MCF 10A (cell line): Measurements from ENCODE around the gene IL1RN. TPM values are rescaled to one million over a fixed set of nuclear protein-coding genes. Genes with fewer than 3 reads are reported as not detected.

Experiments used
- BruUV-seq: library from RNA; stranded (reverse); fragments of 400-500 nt; replicated peaks from 2 replicates; lab custom pipeline; 2021; lab: Mats Ljungman, UMichigan
- CTCF ChIA-PET: fragments of 300-600 bp; sonication (Branson Sonifier 250); formaldehyde crosslinking; extraction: SDS; loops from one replicate; lab custom pipeline; 2021; ENCODE audit warnings: antibody characterized with exemption, inconsistent platforms; lab: Yijun Ruan, JAX
- POLR2A ChIA-PET: fragments of 300-600, 350-650 bp; sonication (Branson Sonifier 250); formaldehyde crosslinking; extraction: SDS; loops from one replicate; lab custom pipeline; 2020; ENCODE audit warnings: antibody characterized with exemption, inconsistent platforms; lab: Yijun Ruan, JAX
- DNase-seq: peaks from one replicate; pipeline ENCODE4 v3.0.0-alpha.2; 2018; ENCODE audit not compliant: unreplicated experiment
- H3K27ac Mint-ChIP-seq: one replicate; pipeline ENCODE4 v1.8.0; 2022; ENCODE audit warnings: mild to moderate bottlenecking, low read depth, mixed read lengths; ENCODE audit not compliant: unreplicated experiment
- H3K27me3 Mint-ChIP-seq: one replicate; pipeline ENCODE4 v1.8.0; 2022; ENCODE audit warnings: mixed read lengths; ENCODE audit not compliant: insufficient read depth, unreplicated experiment
- H3K36me3 Mint-ChIP-seq: one replicate; pipeline ENCODE4 v1.8.0; 2022; ENCODE audit warnings: mild to moderate bottlenecking, moderate library complexity, mixed read lengths; ENCODE audit not compliant: insufficient read depth, unreplicated experiment
- H3K4me1 Mint-ChIP-seq: one replicate; pipeline ENCODE4 v1.8.0; 2022; ENCODE audit warnings: mixed read lengths; ENCODE audit not compliant: insufficient read depth, unreplicated experiment
- H3K4me3 Mint-ChIP-seq: one replicate; pipeline ENCODE4 v1.8.0; 2022; ENCODE audit warnings: mild to moderate bottlenecking, moderate library complexity, mixed read lengths; ENCODE audit not compliant: unreplicated experiment
- H3K9me3 Mint-ChIP-seq: one replicate; pipeline ENCODE4 v1.8.0; 2022; ENCODE audit warnings: mixed read lengths; ENCODE audit not compliant: unreplicated experiment
- intact Hi-C: fragments of 100-400 bp; cut with micrococcal nuclease; formaldehyde crosslinking; loops from 2 replicates; pipeline ENCODE4 v1.14.1; 2022
- total RNA-seq: library from RNA; stranded (reverse); gene quantifications from 2 replicates; pipeline ENCODE4 v1.2.3, GENCODE V29; 2022
- TF ChIP-seq, protein P1 (sequence below): fragments of 200-600 bp; IDR thresholded peaks from one replicate; pipeline ENCODE4 v1.8.0; 2022; ENCODE audit warnings: antibody characterized with exemption, mild to moderate bottlenecking; ENCODE audit not compliant: unreplicated experiment

IL1RN gene
- total RNA-seq, 1 experiment from 2014 or later = not detected

DNA sequence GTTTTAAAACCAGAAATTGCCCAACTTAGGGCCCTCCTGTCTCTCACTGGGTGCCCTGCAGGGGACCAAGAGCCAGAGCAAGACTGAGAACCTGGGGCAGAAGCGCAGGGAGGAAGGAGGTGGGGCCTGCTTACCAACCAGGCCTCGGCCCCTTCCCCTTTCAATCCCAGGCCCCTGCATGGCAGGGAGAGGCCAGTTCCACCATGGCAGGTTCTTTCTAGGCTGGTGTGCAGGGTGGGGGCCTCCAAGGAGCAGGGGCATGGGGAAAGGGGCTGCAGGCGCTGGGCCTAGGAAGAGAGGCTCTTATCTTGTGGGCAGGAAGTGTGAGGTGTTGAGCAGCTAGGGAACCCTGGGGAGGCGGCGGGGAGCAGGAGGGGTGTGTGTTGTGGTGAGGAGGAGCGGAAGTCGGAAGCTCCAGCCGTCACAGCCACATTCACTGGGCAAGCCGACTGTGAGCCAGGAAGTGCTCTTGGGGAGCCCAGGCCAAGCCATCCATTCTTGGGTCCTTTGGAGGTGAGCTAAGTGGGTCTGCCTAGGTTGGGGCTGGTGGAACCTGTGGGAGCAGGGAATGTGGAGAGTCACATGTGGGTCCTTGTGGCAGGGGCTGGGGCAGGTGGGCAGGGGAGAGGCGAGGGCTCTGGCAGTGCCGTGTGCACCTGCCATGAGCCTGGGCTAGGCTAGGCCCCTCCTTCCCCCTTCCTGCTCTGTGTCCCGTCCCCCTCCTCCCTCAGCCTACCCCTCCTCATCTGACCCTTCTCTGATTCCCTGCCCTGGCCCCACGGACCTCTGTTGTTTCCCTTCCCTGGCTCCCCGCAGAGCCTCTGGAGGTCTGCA lies 46.4 kb downstream of the IL1RN start, which contains the start of gene PSD4:
Gene PSD4 (plus strand): TSS at position 430 of the 834 bp plus-strand sequence. CDS start 8,486 bp downstream, outside the sequence.
- no peaks in the 10 kb centered on the region for H3K27me3 Mint-ChIP-seq
- no peak within 1 kb of the TSS for H3K27ac Mint-ChIP-seq
- no peak within 1 kb of the TSS for H3K4me3 Mint-ChIP-seq
- intact Hi-C loops = no loop called here
- ChIA-PET CTCF (interaction anchor here (0.8 to 1.3 kb wide), 3 partner anchors 9 to 25 kb away, joined by 4 to 5 read pairs (median 4); no protein-coding TSS in a partner anchor), POLR2A (no interaction called here)
- peaks cover 5% of the 10 kb centered on the region for H3K4me1 Mint-ChIP-seq
- DNase-seq = no peak
- no TSS peak for BruUV-seq
- TF ChIP-seq, protein P1, sequence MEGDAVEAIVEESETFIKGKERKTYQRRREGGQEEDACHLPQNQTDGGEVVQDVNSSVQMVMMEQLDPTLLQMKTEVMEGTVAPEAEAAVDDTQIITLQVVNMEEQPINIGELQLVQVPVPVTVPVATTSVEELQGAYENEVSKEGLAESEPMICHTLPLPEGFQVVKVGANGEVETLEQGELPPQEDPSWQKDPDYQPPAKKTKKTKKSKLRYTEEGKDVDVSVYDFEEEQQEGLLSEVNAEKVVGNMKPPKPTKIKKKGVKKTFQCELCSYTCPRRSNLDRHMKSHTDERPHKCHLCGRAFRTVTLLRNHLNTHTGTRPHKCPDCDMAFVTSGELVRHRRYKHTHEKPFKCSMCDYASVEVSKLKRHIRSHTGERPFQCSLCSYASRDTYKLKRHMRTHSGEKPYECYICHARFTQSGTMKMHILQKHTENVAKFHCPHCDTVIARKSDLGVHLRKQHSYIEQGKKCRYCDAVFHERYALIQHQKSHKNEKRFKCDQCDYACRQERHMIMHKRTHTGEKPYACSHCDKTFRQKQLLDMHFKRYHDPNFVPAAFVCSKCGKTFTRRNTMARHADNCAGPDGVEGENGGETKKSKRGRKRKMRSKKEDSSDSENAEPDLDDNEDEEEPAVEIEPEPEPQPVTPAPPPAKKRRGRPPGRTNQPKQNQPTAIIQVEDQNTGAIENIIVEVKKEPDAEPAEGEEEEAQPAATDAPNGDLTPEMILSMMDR = no peak
- peaks cover 4% of the 10 kb centered on the region for H3K36me3 Mint-ChIP-seq
- peaks cover 6% of the 10 kb centered on the region for H3K9me3 Mint-ChIP-seq

DNA sequence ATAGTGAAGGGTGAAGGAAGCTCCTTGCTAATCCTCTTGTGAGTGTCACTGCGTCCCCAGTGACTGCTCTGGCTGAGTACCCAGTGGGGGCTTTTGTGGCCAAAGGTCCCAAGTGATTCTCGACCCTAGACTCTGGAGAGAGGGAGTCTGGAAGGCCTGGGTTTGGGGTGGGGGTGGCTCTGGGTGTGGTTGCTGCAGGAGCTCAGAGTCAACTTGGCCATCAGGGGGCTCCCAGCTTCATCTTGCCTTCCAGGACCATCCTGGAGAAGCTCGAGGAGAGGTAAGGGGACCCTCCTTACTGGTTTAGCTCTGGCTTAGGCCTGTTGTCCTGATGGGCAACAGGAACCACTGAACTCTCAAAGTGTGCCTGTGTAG lies 47.0 kb downstream of the IL1RN start:
- POLR2A ChIA-PET = no interaction called here
- TF ChIP-seq, protein P1 = no peak
- H3K4me3 Mint-ChIP-seq = no peak overlapping the region
- CTCF ChIA-PET = interaction anchor here (0.5 to 2.1 kb wide), 8 partner anchors 7 to 214 kb away, joined by 3 to 9 read pairs (median 4); no protein-coding TSS in a partner anchor
- no peaks in the 10 kb centered on the region for H3K27me3 Mint-ChIP-seq
- no peak overlapping the region for H3K27ac Mint-ChIP-seq
- H3K9me3 Mint-ChIP-seq = peaks cover 6% of the 10 kb centered on the region
- intact Hi-C loops = no loop called here
- DNase-seq = no peak
- peaks cover 4% of the 10 kb centered on the region for H3K36me3 Mint-ChIP-seq
- peaks cover 5% of the 10 kb centered on the region for H3K4me1 Mint-ChIP-seq
- BruUV-seq = no TSS peak

DNA sequence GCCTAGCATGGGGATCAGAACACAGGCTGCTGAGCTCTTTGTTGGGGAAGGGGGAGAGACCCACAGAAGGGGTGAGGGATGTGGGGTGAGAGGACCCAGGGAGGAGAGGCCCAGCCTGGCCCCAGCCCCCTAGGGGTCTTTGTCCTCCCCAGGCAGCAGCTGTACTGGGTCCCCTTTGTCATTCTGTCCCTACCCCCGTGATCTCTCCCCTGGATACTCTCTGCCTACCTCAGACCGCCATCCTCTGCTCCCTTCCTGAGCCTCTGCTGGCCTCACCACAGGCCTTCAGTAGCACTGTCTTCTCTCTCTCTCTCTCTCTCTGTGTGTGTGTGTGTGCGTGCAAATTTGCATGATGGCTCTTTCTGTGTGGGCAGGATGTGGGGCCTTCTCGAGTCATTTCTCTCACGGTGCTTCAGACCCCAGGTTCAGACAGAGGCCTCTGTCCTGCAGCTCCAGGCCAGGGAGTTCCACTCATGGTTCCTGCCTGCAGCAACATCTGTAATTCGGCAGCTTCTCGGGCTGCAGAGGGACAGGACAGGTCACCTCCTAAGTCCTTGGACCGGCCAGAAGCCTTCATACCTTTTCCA lies 47.7 kb downstream of the IL1RN start:
- Mint-ChIP-seq H3K27me3 (no peaks in the 10 kb centered on the region), H3K9me3 (no peaks in the 10 kb centered on the region), H3K27ac (no peak overlapping the region), H3K36me3 (peaks cover 4% of the 10 kb centered on the region), H3K4me1 (no peaks in the 10 kb centered on the region), H3K4me3 (no peak overlapping the region)
- DNase-seq = no peak
- CTCF ChIA-PET = interaction anchor here (0.5 to 2.1 kb wide), 8 partner anchors 8 to 213 kb away, joined by 3 to 9 read pairs (median 4); no protein-coding TSS in a partner anchor
- TF ChIP-seq, protein P1 = no peak
- POLR2A ChIA-PET = no interaction called here
- BruUV-seq = no TSS peak
- intact Hi-C loops = no loop called here
